Muscle of arm (tissue), 12 donors: ENCODE results near the gene DSN1. TPM values are rescaled to one million over a fixed set of nuclear protein-coding genes. Genes with fewer than 3 reads are reported as not detected.

Experiments
- polyA plus RNA-seq, 12 donors: library from polyadenylated mRNA; unstranded; fragments of 120-200 nt; gene quantifications; one replicate each; pipeline ENCODE4 v1.2.1, GENCODE V29; 2013; ENCODE audit not compliant: insufficient read length in 12 of 12

DSN1 gene
- polyA plus RNA-seq, 12 donors: 7.3 to 16.3 (median 10.6) TPM; not detected in 1

Other genes starting within 250 kb of the DSN1 start
- 1,000 to 10,000 TPM in 1 of 12 donors, 100 to 1,000 TPM in 11; 261 to 1,144 (median 519) TPM for gene MYL9, start 232.2 kb downstream of the DSN1 start, polyA plus RNA-seq
- gene TGIF2, start 200.2 kb downstream of the DSN1 start, polyA plus RNA-seq: 10 to 100 TPM in 11 of 12 donors, not detected in 1; 19.5 to 44.3 (median 24.0) TPM
- 10 to 100 TPM in 11 of 12 donors, not detected in 1; 28.4 to 49.6 (median 40.7) TPM for gene RAB5IF, start 168.0 kb downstream of the DSN1 start, polyA plus RNA-seq
- under 1 TPM in 10 of 12 donors, not detected in 2; 0.20 to 0.63 (median 0.30) TPM for gene SLA2, start 127.6 kb downstream of the DSN1 start, polyA plus RNA-seq
- gene NDRG3, start 27.7 kb downstream of the DSN1 start, polyA plus RNA-seq: 10 to 100 TPM in 11 of 12 donors, not detected in 1; 15.4 to 26.7 (median 17.7) TPM
- gene TLDC2, start 102.4 kb upstream of the DSN1 start, polyA plus RNA-seq: 1 to 10 TPM in 2 of 12 donors, under 1 TPM in 7, not detected in 3; 0.19 to 2.1 (median 0.50) TPM
- 10 to 100 TPM in 11 of 12 donors, not detected in 1; 17.9 to 45.2 (median 27.9) TPM for gene SAMHD1, start 177.9 kb upstream of the DSN1 start, polyA plus RNA-seq